ENCODE measurements around the gene REC114. TPM values are rescaled to one million over a fixed set of nuclear protein-coding genes. Genes with fewer than 3 reads are reported as not detected.

Gene REC114
- total RNA-seq, 1 experiment from 2014 or later: not detected

- no peak overlapping the region for H2AFZ ChIP-seq (ENCODE audit: low read depth, low read length, poor library complexity, severe bottlenecking)
- no peaks in the 10 kb centered on the region for H3K9me3 ChIP-seq (ENCODE audit: control insufficient read depth in 1 of 2, insufficient read depth in 1 of 2, low read depth in 1 of 2, low read length in 2 of 2)
- no peak overlapping the region for H3K4me2 ChIP-seq (ENCODE audit: low read length)
- DNase-seq (ENCODE audit: low read depth, low spot score): no peak
- no peak for TF ChIP-seq ZBTB33 (IDR thresholded peaks at IDR 0.05; ENCODE audit: extremely low read depth, insufficient replicate concordance, low read length)
- no peak for TF ChIP-seq JUND (IDR thresholded peaks at IDR 0.05)
- no peak for TF ChIP-seq POLR2A (IDR thresholded peaks at IDR 0.05; ENCODE audit: borderline replicate concordance, extremely low read depth, insufficient read depth, insufficient read length)
- TF ChIP-seq SIN3A (IDR thresholded peaks at IDR 0.05; ENCODE audit: low read depth): no peak
- no peak for TF ChIP-seq REST (IDR thresholded peaks at IDR 0.05; ENCODE audit: low read depth)
- no peak for TF ChIP-seq ZFX (IDR thresholded peaks at IDR 0.05)
- no peak for TF ChIP-seq SRF (IDR thresholded peaks at IDR 0.05; ENCODE audit: low read depth)
- TF ChIP-seq ELF1 (IDR thresholded peaks at IDR 0.05; ENCODE audit: borderline replicate concordance, low read depth): no peak
- no peak for TF ChIP-seq YY1 (IDR thresholded peaks at IDR 0.05; ENCODE audit: extremely low read depth, insufficient replicate concordance, low read depth, low read length)
- no peak for TF ChIP-seq SP1 (IDR thresholded peaks at IDR 0.05; ENCODE audit: low read depth)
- no peak for TF ChIP-seq EZH2phosphoT487 (IDR thresholded peaks at IDR 0.05; ENCODE audit: borderline replicate concordance)
- TF ChIP-seq RAD21 (IDR thresholded peaks at IDR 0.05; ENCODE audit: low read depth): no peak
- no peak for TF ChIP-seq ATF3 (IDR thresholded peaks at IDR 0.05)
- TF ChIP-seq TCF7L2 (IDR thresholded peaks at IDR 0.05; ENCODE audit: borderline replicate concordance, extremely low read depth, insufficient read depth, insufficient read length): no peak
- TF ChIP-seq FOSL1 (IDR thresholded peaks at IDR 0.05; ENCODE audit: low read depth): no peak
- no peaks in the 10 kb centered on the region for H3K27me3 ChIP-seq (ENCODE audit: insufficient read depth, low read length)
- H3K9me2 ChIP-seq (ENCODE audit: insufficient read depth): no peaks in the 10 kb centered on the region
- H3K4me1 ChIP-seq (ENCODE audit: control insufficient read depth in 1 of 2, insufficient read depth in 2 of 2, low read length in 2 of 2): no peaks in the 10 kb centered on the region
- H3K36me3 ChIP-seq (ENCODE audit: control insufficient read depth in 1 of 2, insufficient read depth in 2 of 2, low read length in 2 of 2): peaks cover 21 to 28% of the 10 kb centered on the region in 2 experiments
- ATAC-seq: no peak
- ChIA-PET CTCF (no interaction called here), RAD21 (ENCODE audit: low non-redundant PET in 1 of 2, low total read pairs in 2 of 2, uncharacterized antibody in 2 of 2, unreplicated experiment in 2 of 2) (no interaction called here), POLR2A (no interaction called here)
- H3K4me3 ChIP-seq (replicated peaks in 1 of 2; ENCODE audit: low read depth in 1 of 2, low read length in 2 of 2): no peak overlapping the region
- no peak overlapping the region for H3K27ac ChIP-seq (ENCODE audit: low read depth, low read length)
- no peaks in the 10 kb centered on the region for H3K79me2 ChIP-seq (ENCODE audit: insufficient read depth, low read length)
- BruUV-seq (replicated peaks): no TSS peak
- H4K20me1 ChIP-seq (ENCODE audit: insufficient read depth): no peaks in the 10 kb centered on the region
- intact Hi-C loops (cut with micrococcal nuclease): no loop called here
- no peak overlapping the region for H3K9ac ChIP-seq (ENCODE audit: low read length)
Observed at GRCh38 chr15:73558529-73558928, 115.6 kb downstream of the REC114 start.
